C4-2B (cell line): ENCODE measurements around the gene CIB2.

Source experiments
- CTCF ChIP-seq: fragments of 450-650 bp; conservative IDR thresholded peaks from 2 replicates; pipeline ENCODE4 v1.5.1; 2017; ENCODE audit warnings: mild to moderate bottlenecking
- ZFX ChIP-seq: fragments of 450-650 bp; IDR thresholded peaks from 2 replicates; pipeline ENCODE4 v1.6.1; 2017

- TF ChIP-seq CTCF (no peak), ZFX (no peak)
These were observed 46.8 kb upstream of the CIB2 start for GRCh38 chr15:78178064-78178463.
